ENCODE data around the gene THSD1.

DNA sequence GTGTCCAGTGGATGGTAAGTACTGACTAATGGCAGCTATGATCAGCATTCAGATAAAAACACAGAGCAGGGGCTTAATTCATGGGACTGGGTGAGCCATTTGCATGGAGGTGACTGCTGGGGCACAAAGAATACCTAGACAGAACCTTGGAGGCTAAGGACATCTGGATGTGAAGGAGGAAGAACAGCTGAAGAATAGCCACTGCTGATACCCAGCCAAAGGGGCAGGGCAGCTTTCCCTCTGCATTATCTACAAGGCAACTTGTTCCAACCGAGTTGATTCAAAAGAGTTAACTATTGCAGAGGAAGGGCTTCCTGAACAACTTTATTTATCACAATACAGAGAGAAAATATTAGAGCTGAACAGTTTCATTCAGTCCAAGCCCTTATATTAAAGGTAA is 13.1 kb upstream of the THSD1 start:
- TF ChIP-seq USF2 (IDR thresholded peaks at IDR 0.05) (no peak), NR3C1 (IDR thresholded peaks at IDR 0.05) (no peak), POLR2A (IDR thresholded peaks at IDR 0.05; ENCODE audit: low read length) (no peak), JUNB (IDR thresholded peaks at IDR 0.05) (no peak)
- TF ChIP-seq, protein P1, sequence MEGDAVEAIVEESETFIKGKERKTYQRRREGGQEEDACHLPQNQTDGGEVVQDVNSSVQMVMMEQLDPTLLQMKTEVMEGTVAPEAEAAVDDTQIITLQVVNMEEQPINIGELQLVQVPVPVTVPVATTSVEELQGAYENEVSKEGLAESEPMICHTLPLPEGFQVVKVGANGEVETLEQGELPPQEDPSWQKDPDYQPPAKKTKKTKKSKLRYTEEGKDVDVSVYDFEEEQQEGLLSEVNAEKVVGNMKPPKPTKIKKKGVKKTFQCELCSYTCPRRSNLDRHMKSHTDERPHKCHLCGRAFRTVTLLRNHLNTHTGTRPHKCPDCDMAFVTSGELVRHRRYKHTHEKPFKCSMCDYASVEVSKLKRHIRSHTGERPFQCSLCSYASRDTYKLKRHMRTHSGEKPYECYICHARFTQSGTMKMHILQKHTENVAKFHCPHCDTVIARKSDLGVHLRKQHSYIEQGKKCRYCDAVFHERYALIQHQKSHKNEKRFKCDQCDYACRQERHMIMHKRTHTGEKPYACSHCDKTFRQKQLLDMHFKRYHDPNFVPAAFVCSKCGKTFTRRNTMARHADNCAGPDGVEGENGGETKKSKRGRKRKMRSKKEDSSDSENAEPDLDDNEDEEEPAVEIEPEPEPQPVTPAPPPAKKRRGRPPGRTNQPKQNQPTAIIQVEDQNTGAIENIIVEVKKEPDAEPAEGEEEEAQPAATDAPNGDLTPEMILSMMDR (IDR thresholded peaks at IDR 0.05): no peak

Measured in A549 (cell line).